SK-N-MC (cell line): ENCODE measurements around the gene SOCS2.
"Not testable (repeated sequence)": the region's sequence is repeated elsewhere in the genome, so short reads cannot be mapped to it uniquely, and the experiment has no call there.

Source experiments
- DNase-seq: peaks from one replicate; pipeline ENCODE4 v3.0.0-alpha.2; 2011; ENCODE audit warnings: low read depth, low spot score
- H3K27ac ChIP-seq: fragments of 200-600 bp; sonication (generic); 2 replicates; pipeline ENCODE4 v1.5.1; 2016; ENCODE audit warnings: mixed run types
- H3K36me3 ChIP-seq: fragments of 200-600 bp; sonication (generic); 2 replicates; pipeline ENCODE4 v1.6.1; 2017; ENCODE audit warnings: antibody characterized with exemption, low read length, mixed read lengths; ENCODE audit not compliant: insufficient read depth
- H3K4me3 ChIP-seq: fragments of 200-600 bp; sonication (generic); 2 replicates; pipeline ENCODE4 v1.5.1; 2016
- H3K9ac ChIP-seq: fragments of 200-600 bp; sonication (generic); 2 replicates; pipeline ENCODE4 v1.8.0; 2017; ENCODE audit warnings: mixed run types, mixed read lengths; ENCODE audit not compliant: insufficient read length
- H3K9me3 ChIP-seq: fragments of 200-600 bp; sonication (generic); 2 replicates; pipeline ENCODE4 v1.6.1; 2017; ENCODE audit warnings: low read depth, mild to moderate bottlenecking, antibody characterized with exemption, low read length, moderate library complexity, mixed read lengths
- EZH2 ChIP-seq: fragments of 200-600 bp; sonication (generic); IDR thresholded peaks from one replicate; pipeline ENCODE4 v1.6.1; 2017; ENCODE audit warnings: antibody characterized with exemption
- FOXP2 ChIP-seq: optimal IDR thresholded peaks from 2 replicates; pipeline ENCODE3; 2011; ENCODE audit warnings: mild to moderate bottlenecking, moderate library complexity; ENCODE audit not compliant: insufficient read depth; ENCODE audit errors: extremely low read length, control extremely low read depth
- POLR2AphosphoS5 ChIP-seq: IDR thresholded peaks from 2 replicates; pipeline ENCODE4 v1.6.1; 2012; ENCODE audit warnings: mild to moderate bottlenecking, low read depth, low read length, borderline replicate concordance

SOCS2 gene

DNA sequence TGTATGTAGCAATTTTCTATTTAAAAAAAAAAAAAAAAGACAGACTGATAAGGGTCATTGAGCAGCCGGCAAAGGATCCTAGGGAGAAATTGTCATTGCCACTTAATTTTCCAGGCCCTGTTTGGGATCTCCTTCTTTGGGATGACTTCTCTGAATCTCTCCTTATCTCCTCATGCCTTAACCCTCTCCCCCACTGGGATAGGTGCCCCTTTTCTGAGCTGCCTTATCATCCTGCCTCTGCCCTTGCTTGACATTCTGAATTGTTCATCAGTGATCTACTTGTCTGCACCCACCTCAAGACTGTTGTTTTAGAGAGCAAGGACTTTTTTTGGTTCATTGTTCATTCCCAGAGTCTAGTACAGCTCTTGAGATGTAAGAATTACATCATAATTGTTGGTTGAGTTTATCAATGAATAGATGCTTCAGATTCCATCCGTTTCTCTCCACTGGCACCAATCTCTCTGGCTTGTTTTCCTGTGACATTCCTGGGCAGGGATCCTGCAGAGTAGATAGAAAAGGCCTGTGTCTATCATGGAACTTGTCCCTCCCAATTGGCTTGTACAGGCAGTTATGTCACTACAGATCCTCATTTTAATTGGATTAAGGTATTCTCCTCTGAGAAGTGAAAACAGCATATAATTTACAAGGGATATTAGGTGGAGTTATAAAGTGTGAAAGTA lies 42.6 kb downstream of the SOCS2 start:
- no peak for TF ChIP-seq POLR2AphosphoS5
- TF ChIP-seq FOXP2: no peak
- no peak for TF ChIP-seq EZH2
- H3K9me3 ChIP-seq: no peaks in the 10 kb centered on the region
- no peaks in the 10 kb centered on the region for H3K36me3 ChIP-seq
- no peak overlapping the region for H3K4me3 ChIP-seq
- no peak overlapping the region for H3K9ac ChIP-seq
- no peak overlapping the region for H3K27ac ChIP-seq
- DNase-seq: no peak

GRCh38 chr12:93616584-93617101 lies 44.2 kb downstream of the SOCS2 start:
- H3K36me3 ChIP-seq: no peaks in the 10 kb centered on the region
- no peak for TF ChIP-seq POLR2AphosphoS5
- TF ChIP-seq EZH2: no peak
- TF ChIP-seq FOXP2: no peak
- no peak overlapping the region for H3K9ac ChIP-seq
- no peak overlapping the region for H3K4me3 ChIP-seq
- no peaks in the 10 kb centered on the region for H3K9me3 ChIP-seq
- DNase-seq: no peak
- no peak overlapping the region for H3K27ac ChIP-seq

- Histone ChIP-seq H3K9ac (no peak overlapping the region), H3K36me3 (no peaks in the 10 kb centered on the region), H3K27ac (no peak overlapping the region), H3K4me3 (no peak overlapping the region), H3K9me3 (no peaks in the 10 kb centered on the region)
- TF ChIP-seq FOXP2 (no peak), POLR2AphosphoS5 (no peak), EZH2 (no peak)
- DNase-seq: no peak
Measured at GRCh38 chr12:93618891-93619410, 46.5 kb downstream of the SOCS2 start.

GRCh38 chr12:93621986-93622385 lies 49.5 kb downstream of the SOCS2 start:
- TF ChIP-seq POLR2AphosphoS5 (no peak), FOXP2 (no peak), EZH2 (no peak)
- H3K4me3 ChIP-seq: no peak overlapping the region

DNA sequence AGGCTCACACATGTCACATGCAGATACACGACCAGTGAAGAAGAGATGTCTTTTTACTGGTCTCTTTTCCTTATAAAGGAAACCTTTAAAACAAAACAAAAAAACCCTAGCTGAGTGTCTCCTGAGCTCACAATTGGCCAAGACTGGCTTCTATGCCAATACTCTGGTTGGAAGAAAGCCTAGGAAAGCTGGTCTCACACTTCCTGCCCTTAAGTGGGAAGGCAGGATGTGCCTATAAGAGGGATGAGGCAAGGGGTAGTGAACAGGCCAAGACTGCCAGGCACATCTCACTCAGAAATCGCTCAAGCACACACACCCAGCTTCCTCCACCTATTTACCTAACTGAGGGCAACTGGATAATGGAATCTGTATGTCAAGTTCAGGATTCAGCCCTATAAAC lies 50.0 kb downstream of the SOCS2 start:
- Histone ChIP-seq H3K9me3 (no peaks in the 10 kb centered on the region), H3K4me3 (no peak overlapping the region), H3K27ac (no peak overlapping the region), H3K9ac (no peak overlapping the region), H3K36me3 (no peaks in the 10 kb centered on the region)
- DNase-seq: no peak
- TF ChIP-seq EZH2: no peak
- TF ChIP-seq POLR2AphosphoS5: no peak
- no peak for TF ChIP-seq FOXP2

More at GRCh38 chr12:93621986-93622385, 49.5 kb downstream of the SOCS2 start:
- DNase-seq: no peak
- Histone ChIP-seq H3K36me3 (no peaks in the 10 kb centered on the region), H3K9me3 (no peaks in the 10 kb centered on the region), H3K27ac (no peak overlapping the region), H3K9ac (no peak overlapping the region)

GRCh38 chr12:93624595-93625294 lies 52.3 kb downstream of the SOCS2 start:
- Histone ChIP-seq H3K36me3 (no peaks in the 10 kb centered on the region), H3K9me3 (no peaks in the 10 kb centered on the region), H3K4me3 (no peak overlapping the region), H3K27ac (no peak overlapping the region), H3K9ac (no peak overlapping the region)
- no peak for DNase-seq
- TF ChIP-seq EZH2 (no peak), FOXP2 (no peak), POLR2AphosphoS5 (no peak)

DNA sequence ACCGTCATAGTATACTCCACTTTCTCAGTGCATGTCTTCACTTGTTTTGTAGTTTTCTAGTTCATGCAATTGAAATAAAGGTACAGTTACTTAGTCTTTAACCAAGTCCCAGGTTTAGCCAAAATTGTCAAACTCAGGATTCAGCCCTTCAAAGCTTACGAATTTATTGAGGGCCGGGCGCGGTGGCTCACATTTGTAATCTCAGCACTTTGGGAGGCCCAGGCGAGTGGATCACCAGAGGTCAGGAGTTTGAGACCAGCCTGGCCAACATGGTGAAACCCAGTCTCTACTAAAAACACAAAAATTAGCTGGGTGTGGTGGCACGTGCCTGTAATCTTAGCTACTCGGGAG lies 52.8 kb downstream of the SOCS2 start:
- H3K4me3 ChIP-seq, H3K9ac ChIP-seq, H3K27ac ChIP-seq: not testable (repeated sequence)

DNA sequence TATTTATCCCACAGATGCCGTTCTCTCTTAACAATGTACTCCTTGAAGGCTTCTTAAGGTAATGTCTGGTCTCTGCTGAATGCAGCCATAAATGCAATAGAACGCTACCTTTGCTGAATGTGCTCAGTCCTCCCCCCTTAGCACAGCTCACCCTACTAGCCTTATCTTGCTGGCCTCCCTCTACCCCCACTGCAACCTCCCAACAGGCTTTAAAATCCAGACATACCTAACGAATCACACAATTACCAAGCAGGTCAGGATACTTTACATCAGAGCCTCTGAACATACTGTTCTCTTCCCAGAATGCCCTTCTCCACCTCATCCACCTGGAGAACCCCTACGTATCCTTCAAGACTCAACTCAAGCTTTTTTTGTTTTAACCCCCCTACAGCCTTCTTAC lies 53.7 kb downstream of the SOCS2 start:
- no peak overlapping the region for H3K9ac ChIP-seq
- no peaks in the 10 kb centered on the region for H3K9me3 ChIP-seq
- no peak overlapping the region for H3K4me3 ChIP-seq
- no peak overlapping the region for H3K27ac ChIP-seq
- DNase-seq: no peak
- H3K36me3 ChIP-seq: no peaks in the 10 kb centered on the region
- TF ChIP-seq POLR2AphosphoS5: no peak
- TF ChIP-seq FOXP2: no peak

More for the DNA sequence above, 52.8 kb downstream of the SOCS2 start:
- DNase-seq, H3K9me3 ChIP-seq, H3K36me3 ChIP-seq: not testable (repeated sequence)
